Measurements from ENCODE around the gene OXGR1.

DNA sequence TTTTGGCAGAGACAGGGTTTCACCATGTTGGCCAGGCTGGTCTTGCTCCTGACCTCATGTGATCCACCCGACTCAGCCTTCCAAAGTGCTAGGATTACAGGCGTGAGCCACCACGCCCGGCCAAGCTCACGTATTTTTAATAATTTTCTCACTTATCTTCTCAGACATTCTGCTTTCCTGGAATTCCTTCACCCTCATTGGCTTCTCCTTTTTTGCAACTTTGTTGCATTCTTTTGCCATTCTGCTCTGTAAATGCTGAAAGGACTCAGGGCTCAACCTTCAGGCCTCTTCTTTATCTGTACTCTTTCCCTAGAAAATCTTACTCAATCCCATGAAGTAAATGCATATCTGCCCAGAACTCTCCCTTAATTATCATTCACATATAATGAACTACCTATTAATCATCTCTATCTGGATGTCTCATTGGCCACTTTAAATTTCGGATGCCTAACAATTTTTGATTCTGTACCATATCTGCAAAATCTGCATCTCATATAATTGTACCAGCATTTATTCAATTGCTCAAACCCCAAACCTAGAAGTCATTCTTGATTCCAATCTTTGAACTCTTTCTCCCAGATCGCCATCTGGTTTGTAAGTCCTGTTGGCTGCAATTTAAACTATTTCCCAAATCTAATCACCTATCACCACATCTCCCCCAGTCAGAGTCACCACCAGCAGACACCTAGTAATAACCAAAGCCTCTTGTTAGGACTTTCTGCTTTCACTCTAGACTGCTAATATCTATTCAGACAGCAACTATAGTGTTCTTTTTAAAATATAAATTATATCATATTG lies 18.2 kb upstream of the OXGR1 start:
- TF ChIP-seq, protein P1, sequence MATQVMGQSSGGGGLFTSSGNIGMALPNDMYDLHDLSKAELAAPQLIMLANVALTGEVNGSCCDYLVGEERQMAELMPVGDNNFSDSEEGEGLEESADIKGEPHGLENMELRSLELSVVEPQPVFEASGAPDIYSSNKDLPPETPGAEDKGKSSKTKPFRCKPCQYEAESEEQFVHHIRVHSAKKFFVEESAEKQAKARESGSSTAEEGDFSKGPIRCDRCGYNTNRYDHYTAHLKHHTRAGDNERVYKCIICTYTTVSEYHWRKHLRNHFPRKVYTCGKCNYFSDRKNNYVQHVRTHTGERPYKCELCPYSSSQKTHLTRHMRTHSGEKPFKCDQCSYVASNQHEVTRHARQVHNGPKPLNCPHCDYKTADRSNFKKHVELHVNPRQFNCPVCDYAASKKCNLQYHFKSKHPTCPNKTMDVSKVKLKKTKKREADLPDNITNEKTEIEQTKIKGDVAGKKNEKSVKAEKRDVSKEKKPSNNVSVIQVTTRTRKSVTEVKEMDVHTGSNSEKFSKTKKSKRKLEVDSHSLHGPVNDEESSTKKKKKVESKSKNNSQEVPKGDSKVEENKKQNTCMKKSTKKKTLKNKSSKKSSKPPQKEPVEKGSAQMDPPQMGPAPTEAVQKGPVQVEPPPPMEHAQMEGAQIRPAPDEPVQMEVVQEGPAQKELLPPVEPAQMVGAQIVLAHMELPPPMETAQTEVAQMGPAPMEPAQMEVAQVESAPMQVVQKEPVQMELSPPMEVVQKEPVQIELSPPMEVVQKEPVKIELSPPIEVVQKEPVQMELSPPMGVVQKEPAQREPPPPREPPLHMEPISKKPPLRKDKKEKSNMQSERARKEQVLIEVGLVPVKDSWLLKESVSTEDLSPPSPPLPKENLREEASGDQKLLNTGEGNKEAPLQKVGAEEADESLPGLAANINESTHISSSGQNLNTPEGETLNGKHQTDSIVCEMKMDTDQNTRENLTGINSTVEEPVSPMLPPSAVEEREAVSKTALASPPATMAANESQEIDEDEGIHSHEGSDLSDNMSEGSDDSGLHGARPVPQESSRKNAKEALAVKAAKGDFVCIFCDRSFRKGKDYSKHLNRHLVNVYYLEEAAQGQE (IDR thresholded peaks at IDR 0.05; ENCODE audit: insufficient read depth in 1 of 2, low read depth in 2 of 2, low read length in 1 of 2): no peak
- TF ChIP-seq, protein P2, sequence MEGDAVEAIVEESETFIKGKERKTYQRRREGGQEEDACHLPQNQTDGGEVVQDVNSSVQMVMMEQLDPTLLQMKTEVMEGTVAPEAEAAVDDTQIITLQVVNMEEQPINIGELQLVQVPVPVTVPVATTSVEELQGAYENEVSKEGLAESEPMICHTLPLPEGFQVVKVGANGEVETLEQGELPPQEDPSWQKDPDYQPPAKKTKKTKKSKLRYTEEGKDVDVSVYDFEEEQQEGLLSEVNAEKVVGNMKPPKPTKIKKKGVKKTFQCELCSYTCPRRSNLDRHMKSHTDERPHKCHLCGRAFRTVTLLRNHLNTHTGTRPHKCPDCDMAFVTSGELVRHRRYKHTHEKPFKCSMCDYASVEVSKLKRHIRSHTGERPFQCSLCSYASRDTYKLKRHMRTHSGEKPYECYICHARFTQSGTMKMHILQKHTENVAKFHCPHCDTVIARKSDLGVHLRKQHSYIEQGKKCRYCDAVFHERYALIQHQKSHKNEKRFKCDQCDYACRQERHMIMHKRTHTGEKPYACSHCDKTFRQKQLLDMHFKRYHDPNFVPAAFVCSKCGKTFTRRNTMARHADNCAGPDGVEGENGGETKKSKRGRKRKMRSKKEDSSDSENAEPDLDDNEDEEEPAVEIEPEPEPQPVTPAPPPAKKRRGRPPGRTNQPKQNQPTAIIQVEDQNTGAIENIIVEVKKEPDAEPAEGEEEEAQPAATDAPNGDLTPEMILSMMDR (IDR thresholded peaks at IDR 0.05): no peak
- no peak for TF ChIP-seq SIN3A (IDR thresholded peaks at IDR 0.05; ENCODE audit: borderline replicate concordance, insufficient read depth, low read depth, low read length)
- TF ChIP-seq POLR2AphosphoS5 (IDR thresholded peaks at IDR 0.05; ENCODE audit: low read depth, low read length): no peak

Measured in Panc1 (cell line).